Esophagus muscularis mucosa (tissue), 4 donors: ENCODE data around the gene RUNX2.

ENCODE experiments used
- CTCF ChIP-seq, 3 experiments: fragments of 200-600 bp in 2 of 3; fragments of 450-650 bp in 1 of 3; sonication (generic) in 2 of 3; IDR thresholded peaks; one replicate each; pipeline ENCODE4 v1.5.1; 2017 to 2019; ENCODE audit warnings: antibody characterized with exemption in 3 of 3, mild to moderate bottlenecking in 2 of 3, moderate library complexity in 1 of 3
- EP300 ChIP-seq: sonication (generic); formaldehyde crosslinking; IDR thresholded peaks from one replicate; pipeline ENCODE4 v1.6.1; 2017; ENCODE audit warnings: antibody characterized with exemption
- POLR2A ChIP-seq: fragments of 450-650 bp; IDR thresholded peaks from one replicate; pipeline ENCODE4 v1.6.1; 2017; ENCODE audit warnings: antibody characterized with exemption, moderate library complexity, mild to moderate bottlenecking, low read depth
- POLR2AphosphoS5 ChIP-seq, 2 donors: sonication (generic); formaldehyde crosslinking; IDR thresholded peaks; one replicate each; pipeline ENCODE4 v1.6.1; 2017; ENCODE audit warnings: antibody characterized with exemption in 2 of 2

GRCh38 chr6:45644720-45645119 is 316.6 kb downstream of the RUNX2 start:
- no peak for TF ChIP-seq CTCF (IDR thresholded peaks at IDR 0.05)
- TF ChIP-seq POLR2A = no peak
- no peak for TF ChIP-seq POLR2AphosphoS5 (IDR thresholded peaks at IDR 0.05)
- no peak for TF ChIP-seq EP300
